Adipocyte (in vitro differentiated cells): ENCODE data around the gene CTRB1.
A peak's percentile ranks its signal among the peaks of the same experiment; 100 is the strongest.
"Not testable (repeated sequence)": the region's sequence is repeated elsewhere in the genome, so short reads cannot be mapped to it uniquely, and the experiment has no call there.

Source experiments
- DNase-seq: peaks from one replicate; pipeline ENCODE4 v3.0.0-alpha.2; 2015; ENCODE audit warnings: low read depth
- H3K27me3 ChIP-seq: replicated peaks from 2 replicates; pipeline ENCODE4 v1.7.0; 2013; ENCODE audit warnings: mild to moderate bottlenecking, low read length, moderate library complexity; ENCODE audit not compliant: control insufficient read depth, insufficient read depth
- H3K36me3 ChIP-seq: 2 replicates; pipeline ENCODE4 v1.7.0; 2013; ENCODE audit warnings: low read length, mild to moderate bottlenecking, moderate library complexity; ENCODE audit not compliant: control insufficient read depth, insufficient read depth, severe bottlenecking
- H3K4me1 ChIP-seq: 2 replicates; pipeline ENCODE4 v1.7.0; 2013; ENCODE audit warnings: mild to moderate bottlenecking, low read length, moderate library complexity; ENCODE audit not compliant: control insufficient read depth, insufficient read depth
- H3K4me3 ChIP-seq: 2 replicates; pipeline ENCODE4 v1.7.0; 2013; ENCODE audit warnings: mild to moderate bottlenecking, low read length, moderate library complexity
- H3K9ac ChIP-seq: 2 replicates; pipeline ENCODE4 v1.7.0; 2013; ENCODE audit warnings: mild to moderate bottlenecking, low read length, moderate library complexity
- H3K9me3 ChIP-seq: 2 replicates; pipeline ENCODE4 v1.7.0; 2013; ENCODE audit warnings: mild to moderate bottlenecking, low read length, moderate library complexity; ENCODE audit not compliant: control insufficient read depth

CTRB1 gene

GRCh38 chr16:75193730-75194444 is 24.9 kb upstream of the CTRB1 start:
- DNase-seq, result no peak
- Histone ChIP-seq H3K4me3 (no peak overlapping the region), H3K36me3 (no peaks in the 10 kb centered on the region), H3K9me3 (peaks cover 23% of the 10 kb centered on the region), H3K9ac (no peak overlapping the region), H3K4me1 (peaks cover 5% of the 10 kb centered on the region), H3K27me3 (peaks cover 30% of the 10 kb centered on the region)

GRCh38 chr16:75195811-75196790 is 22.7 kb upstream of the CTRB1 start:
- peaks cover 29% of the 10 kb centered on the region for H3K27me3 ChIP-seq
- no peak overlapping the region for H3K9ac ChIP-seq
- H3K4me3 ChIP-seq, result no peak overlapping the region
- no peak for DNase-seq
- no peaks in the 10 kb centered on the region for H3K36me3 ChIP-seq
- H3K4me1 ChIP-seq, result peaks cover 5% of the 10 kb centered on the region
- H3K9me3 ChIP-seq, result peaks cover 23% of the 10 kb centered on the region

- Histone ChIP-seq H3K27me3 (peaks cover 23% of the 10 kb centered on the region), H3K9me3 (peaks cover 23% of the 10 kb centered on the region), H3K36me3 (no peaks in the 10 kb centered on the region), H3K9ac (no peak overlapping the region), H3K4me3 (no peak overlapping the region), H3K4me1 (peaks cover 5% of the 10 kb centered on the region)
- no peak for DNase-seq
Observed at GRCh38 chr16:75196836-75197235, 22.0 kb upstream of the CTRB1 start.

- Histone ChIP-seq H3K36me3 (no peaks in the 10 kb centered on the region), H3K9ac (no peak overlapping the region), H3K27me3 (peaks cover 19% of the 10 kb centered on the region), H3K4me3 (peak overlapping the region; percentile 55), H3K9me3 (peaks cover 22% of the 10 kb centered on the region), H3K4me1 (peaks cover 5% of the 10 kb centered on the region)
- DNase-seq, result no peak
Observed at GRCh38 chr16:75197522-75198134, 21.2 kb upstream of the CTRB1 start.

- Histone ChIP-seq H3K4me3 (peak overlapping the region; percentile 55), H3K9ac (peak overlapping the region; percentile 33), H3K9me3 (peaks cover 17% of the 10 kb centered on the region), H3K27me3 (peaks cover 17% of the 10 kb centered on the region), H3K4me1 (peaks cover 5% of the 10 kb centered on the region), H3K36me3 (no peaks in the 10 kb centered on the region)
- peak; percentile 77 for DNase-seq
Observed at GRCh38 chr16:75198135-75198600, 20.6 kb upstream of the CTRB1 start.

- Histone ChIP-seq H3K27me3 (peaks cover 3% of the 10 kb centered on the region), H3K4me3 (no peak overlapping the region), H3K9me3 (no peaks in the 10 kb centered on the region), H3K4me1 (peaks cover 5% of the 10 kb centered on the region), H3K9ac (no peak overlapping the region), H3K36me3 (no peaks in the 10 kb centered on the region)
- DNase-seq, result no peak
Observed at GRCh38 chr16:75202069-75202590, 16.7 kb upstream of the CTRB1 start.

GRCh38 chr16:75203096-75203495 is 15.7 kb upstream of the CTRB1 start:
- DNase-seq, result no peak
- H3K9ac ChIP-seq, result no peak overlapping the region
- H3K9me3 ChIP-seq, result no peaks in the 10 kb centered on the region
- no peaks in the 10 kb centered on the region for H3K36me3 ChIP-seq
- no peak overlapping the region for H3K4me3 ChIP-seq
- H3K4me1 ChIP-seq, result peaks cover 4% of the 10 kb centered on the region
- no peaks in the 10 kb centered on the region for H3K27me3 ChIP-seq

- Histone ChIP-seq H3K9ac (no peak overlapping the region), H3K9me3 (no peaks in the 10 kb centered on the region), H3K4me1 (no peaks in the 10 kb centered on the region), H3K4me3 (no peak overlapping the region), H3K27me3 (no peaks in the 10 kb centered on the region), H3K36me3 (no peaks in the 10 kb centered on the region)
- no peak for DNase-seq
Observed at GRCh38 chr16:75203667-75204409, 14.9 kb upstream of the CTRB1 start.

- Histone ChIP-seq H3K9ac (no peak overlapping the region), H3K4me1 (no peaks in the 10 kb centered on the region), H3K9me3 (no peaks in the 10 kb centered on the region), H3K4me3 (no peak overlapping the region), H3K27me3 (no peaks in the 10 kb centered on the region), H3K36me3 (no peaks in the 10 kb centered on the region)
- no peak for DNase-seq
Observed at GRCh38 chr16:75204410-75204758, 14.4 kb upstream of the CTRB1 start.

- H3K9me3 ChIP-seq, H3K4me1 ChIP-seq, H3K9ac ChIP-seq, DNase-seq, H3K4me3 ChIP-seq, H3K36me3 ChIP-seq, H3K27me3 ChIP-seq: not testable (repeated sequence)
Observed at GRCh38 chr16:75204905-75205304, 13.9 kb upstream of the CTRB1 start.
